Astrocyte of the spinal cord (primary cell): ENCODE results near the gene THOC7.

Experiments
- DNase-seq: peaks from one replicate; pipeline ENCODE4 v3.0.0; 2011; ENCODE audit warnings: low read depth, low spot score
- H3K4me3 ChIP-seq: 2 replicates; pipeline ENCODE4 v1.5.1; 2011; ENCODE audit warnings: low read depth, mild to moderate bottlenecking, low read length, moderate library complexity
- in situ Hi-C: cut with HindIII; loops from 2 replicates; pipeline ENCODE4 v1.10.0; 2017; ENCODE audit warnings: low sequenced_read_pairs
- TF ChIP-seq, protein P1 (sequence below): IDR thresholded peaks from 2 replicates; pipeline ENCODE4 v1.5.1; 2012; ENCODE audit warnings: low read depth, mild to moderate bottlenecking, low read length, inconsistent platforms

THOC7 gene

DNA sequence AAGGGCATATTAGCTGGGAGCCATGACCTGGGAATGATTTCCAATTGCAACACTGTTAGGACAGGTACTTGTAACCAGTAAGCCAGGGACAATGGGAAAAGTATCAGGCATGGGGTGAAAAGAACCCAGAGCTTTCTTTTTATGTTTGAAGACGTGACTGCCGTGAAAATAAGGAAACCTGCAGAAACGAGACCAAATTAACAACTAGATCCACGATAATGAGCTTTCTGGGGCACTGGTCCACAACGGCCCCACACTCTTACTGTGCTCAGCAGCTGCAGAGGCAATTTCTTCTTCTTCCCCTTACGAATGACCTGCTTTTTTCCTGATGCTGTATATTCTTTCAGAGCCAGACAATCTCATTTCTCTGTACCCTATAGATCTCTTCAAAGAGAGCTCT, 33.1 kb downstream of the THOC7 start:
- TF ChIP-seq, protein P1, sequence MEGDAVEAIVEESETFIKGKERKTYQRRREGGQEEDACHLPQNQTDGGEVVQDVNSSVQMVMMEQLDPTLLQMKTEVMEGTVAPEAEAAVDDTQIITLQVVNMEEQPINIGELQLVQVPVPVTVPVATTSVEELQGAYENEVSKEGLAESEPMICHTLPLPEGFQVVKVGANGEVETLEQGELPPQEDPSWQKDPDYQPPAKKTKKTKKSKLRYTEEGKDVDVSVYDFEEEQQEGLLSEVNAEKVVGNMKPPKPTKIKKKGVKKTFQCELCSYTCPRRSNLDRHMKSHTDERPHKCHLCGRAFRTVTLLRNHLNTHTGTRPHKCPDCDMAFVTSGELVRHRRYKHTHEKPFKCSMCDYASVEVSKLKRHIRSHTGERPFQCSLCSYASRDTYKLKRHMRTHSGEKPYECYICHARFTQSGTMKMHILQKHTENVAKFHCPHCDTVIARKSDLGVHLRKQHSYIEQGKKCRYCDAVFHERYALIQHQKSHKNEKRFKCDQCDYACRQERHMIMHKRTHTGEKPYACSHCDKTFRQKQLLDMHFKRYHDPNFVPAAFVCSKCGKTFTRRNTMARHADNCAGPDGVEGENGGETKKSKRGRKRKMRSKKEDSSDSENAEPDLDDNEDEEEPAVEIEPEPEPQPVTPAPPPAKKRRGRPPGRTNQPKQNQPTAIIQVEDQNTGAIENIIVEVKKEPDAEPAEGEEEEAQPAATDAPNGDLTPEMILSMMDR, result no peak
- in situ Hi-C loops, result no loop called here
- no peak overlapping the region for H3K4me3 ChIP-seq
- no peak for DNase-seq

DNA sequence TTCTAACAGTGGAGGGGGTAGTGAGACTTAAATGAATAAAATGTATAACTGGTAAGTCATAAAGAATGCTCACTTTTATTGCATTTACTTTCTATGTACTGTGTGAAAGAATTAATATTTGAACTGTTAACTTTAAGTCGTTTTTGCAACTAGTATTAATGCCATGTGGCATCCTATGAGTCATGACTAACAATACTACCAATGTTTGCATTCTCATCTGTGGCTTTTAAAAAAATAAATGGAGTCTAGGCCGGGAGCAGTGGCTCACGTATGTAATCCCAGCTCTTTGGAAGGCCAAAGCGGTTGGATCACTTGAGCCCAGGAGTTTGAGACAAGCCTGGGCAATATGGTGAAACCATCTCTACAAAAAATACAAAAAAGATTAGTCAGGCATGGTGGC, 39.3 kb downstream of the THOC7 start:
- in situ Hi-C loops, result no loop called here
- DNase-seq, result peak; percentile 81

GRCh38 chr3:63819151-63819398, 44.5 kb downstream of the THOC7 start, which contains the start of gene C3orf49:
Gene C3orf49, plus strand, starts transcription at chr3:63819299. Its CDS starts 173 bp downstream, at chr3:63819472.
- TF ChIP-seq, protein P1, result no peak
- DNase-seq, result no peak
- H3K4me3 ChIP-seq, result no peak within 1 kb of the TSS
- in situ Hi-C loops, result no loop called here

More for the DNA sequence above, 39.3 kb downstream of the THOC7 start:
- H3K4me3 ChIP-seq, result no peak overlapping the region
- TF ChIP-seq, protein P1, result no peak

- in situ Hi-C loops, result no loop called here
Observed at GRCh38 chr3:63818282-63819150, 45.1 kb downstream of the THOC7 start.

GRCh38 chr3:63817225-63817624, 46.4 kb downstream of the THOC7 start:
- DNase-seq, result no peak
- TF ChIP-seq, protein P1, result no peak
- in situ Hi-C loops, result no loop called here
- no peak overlapping the region for H3K4me3 ChIP-seq

More at GRCh38 chr3:63818282-63819150, 45.1 kb downstream of the THOC7 start:
- peak; percentile 65 for DNase-seq
- TF ChIP-seq, protein P1, result peak; percentile 78
- no peak overlapping the region for H3K4me3 ChIP-seq

DNA sequence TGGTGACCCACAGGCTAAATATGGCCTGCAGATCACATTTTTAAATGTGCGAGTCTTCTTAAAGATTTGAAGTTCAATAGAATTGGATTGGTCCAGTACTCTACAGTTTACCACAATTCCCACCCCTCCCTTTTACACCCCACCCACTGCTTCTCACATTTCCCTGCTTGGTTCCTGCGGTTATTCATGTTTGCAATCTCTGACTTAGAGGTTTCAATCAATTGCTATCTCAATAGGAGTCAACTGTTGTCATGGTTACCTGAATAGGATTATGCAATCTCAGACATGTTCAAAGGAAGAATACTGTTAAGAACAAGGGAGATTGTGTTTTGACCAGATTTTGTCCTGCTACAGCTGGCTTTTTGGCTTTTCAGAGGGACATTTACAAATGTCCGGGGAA, 49.4 kb downstream of the THOC7 start:
- TF ChIP-seq, protein P1, result no peak
- peak; percentile 27 for DNase-seq
- no peak overlapping the region for H3K4me3 ChIP-seq
- in situ Hi-C loops, result no loop called here
